Measurements from ENCODE around the gene NFIA. TPM values are rescaled to one million over a fixed set of nuclear protein-coding genes. Genes with fewer than 3 reads are reported as not detected.

The NFIA gene
- total RNA-seq, 6 donors from 2014 or later = 33.5 to 94.3 (median 44.9) TPM

- no peaks in the 10 kb centered on the region for H3K9me3 ChIP-seq
- TF ChIP-seq POLR2AphosphoS5 (IDR thresholded peaks at IDR 0.05) = no peak
- no peak for TF ChIP-seq POLR2A (IDR thresholded peaks at IDR 0.05)
- no peak for TF ChIP-seq EP300 (IDR thresholded peaks at IDR 0.05)
- no peak for TF ChIP-seq CTCF (IDR thresholded peaks at IDR 0.05)
- no peaks in the 10 kb centered on the region for H3K36me3 ChIP-seq
- WGBS, 2 donors = 85 to 89% methylated on average over 3 of the region's 3 CpGs
- no peak for DNase-seq
- H3K4me3 ChIP-seq = no peak overlapping the region
- no peak for ATAC-seq (ENCODE audit: low FRiP score in 2 of 2)
- H3K27me3 ChIP-seq = no peaks in the 10 kb centered on the region
- no peaks in the 10 kb centered on the region for H3K4me1 ChIP-seq
- no peak overlapping the region for H3K27ac ChIP-seq
Observed at GRCh38 chr1:61497013-61497412, 414.7 kb downstream of the NFIA start.

GRCh38 chr1:61498342-61498741 is 416.0 kb downstream of the NFIA start:
- WGBS, 2 donors = 82 to 86% methylated on average over 8 of the region's 8 CpGs
- no peak for ATAC-seq (ENCODE audit: low FRiP score in 2 of 2)
- Histone ChIP-seq H3K4me1 (no peaks in the 10 kb centered on the region), H3K9me3 (no peaks in the 10 kb centered on the region), H3K4me3 (no peak overlapping the region), H3K27me3 (no peaks in the 10 kb centered on the region), H3K27ac (no peak overlapping the region), H3K36me3 (no peaks in the 10 kb centered on the region)
- DNase-seq = no peak
- TF ChIP-seq POLR2AphosphoS5 (IDR thresholded peaks at IDR 0.05) = no peak
- no peak for TF ChIP-seq EP300 (IDR thresholded peaks at IDR 0.05)
- TF ChIP-seq POLR2A (IDR thresholded peaks at IDR 0.05) = no peak
- TF ChIP-seq CTCF (IDR thresholded peaks at IDR 0.05) = no peak

- TF ChIP-seq CTCF (IDR thresholded peaks at IDR 0.05) (no peak), POLR2A (IDR thresholded peaks at IDR 0.05) (no peak), POLR2AphosphoS5 (IDR thresholded peaks at IDR 0.05) (no peak), EP300 (IDR thresholded peaks at IDR 0.05) (no peak)
- Histone ChIP-seq H3K9me3 (no peaks in the 10 kb centered on the region), H3K4me1 (no peaks in the 10 kb centered on the region), H3K4me3 (no peak overlapping the region), H3K27me3 (no peaks in the 10 kb centered on the region), H3K36me3 (no peaks in the 10 kb centered on the region), H3K27ac (no peak overlapping the region)
- 68 to 73% methylated on average over 12 of the region's 12 CpGs for WGBS, 2 donors
- DNase-seq (no peak), ATAC-seq (ENCODE audit: low FRiP score in 2 of 2) (no peak)
Observed at GRCh38 chr1:61501971-61502916, 419.9 kb downstream of the NFIA start.

- 88 to 89% methylated on average over 1 of the region's 1 CpG for WGBS, 2 donors
- H3K27me3 ChIP-seq = no peaks in the 10 kb centered on the region
- no peaks in the 10 kb centered on the region for H3K9me3 ChIP-seq
- ATAC-seq (ENCODE audit: low FRiP score in 2 of 2) (no peak), DNase-seq (no peak)
- no peaks in the 10 kb centered on the region for H3K36me3 ChIP-seq
- H3K27ac ChIP-seq = no peak overlapping the region
- TF ChIP-seq EP300 (IDR thresholded peaks at IDR 0.05) (no peak), CTCF (IDR thresholded peaks at IDR 0.05) (no peak), POLR2A (IDR thresholded peaks at IDR 0.05) (no peak), POLR2AphosphoS5 (IDR thresholded peaks at IDR 0.05) (no peak)
- H3K4me3 ChIP-seq = no peak overlapping the region
- H3K4me1 ChIP-seq = no peaks in the 10 kb centered on the region
Observed at GRCh38 chr1:61504305-61504704, 421.9 kb downstream of the NFIA start.

Measured in upper lobe of left lung (tissue), 6 donors.